Measurements from ENCODE around the gene TEDDM1. TPM values are rescaled to one million over a fixed set of nuclear protein-coding genes. Genes with fewer than 3 reads are reported as not detected.
A peak's percentile ranks its signal among the peaks of the same experiment; 100 is the strongest.

Gene TEDDM1
- polyA plus RNA-seq, 1 donor (not counting 4 experiments of a cell fraction or from before 2014, with no cell fraction given), result not detected

GRCh38 chr1:182404781-182405180 is 4.3 kb upstream of the TEDDM1 start:
- Histone ChIP-seq H3K9ac (ENCODE audit: control insufficient read depth, extremely low read depth, insufficient read depth, low read length) (no peak overlapping the region), H3K9me1 (ENCODE audit: control insufficient read depth, extremely low read depth, insufficient read depth, low read length) (no peaks in the 10 kb centered on the region), H3K9me3 (ENCODE audit: control insufficient read depth, low read depth, low read length) (peaks cover 4% of the 10 kb centered on the region), H3K4me3 (ENCODE audit: control insufficient read depth in 2 of 3, extremely low read depth in 1 of 3, insufficient read depth in 2 of 3, low read depth in 1 of 3, low read length in 3 of 3) (no peak overlapping the region), H3K36me3 (ENCODE audit: control insufficient read depth in 2 of 2, extremely low read depth in 1 of 2, insufficient read depth in 2 of 2, low read length in 2 of 2) (no peaks in the 10 kb centered on the region), H2AFZ (ENCODE audit: control insufficient read depth, low read length) (no peak overlapping the region), H3K4me1 (ENCODE audit: control insufficient read depth, extremely low read depth, insufficient read depth, low read length) (no peaks in the 10 kb centered on the region), H3K79me2 (ENCODE audit: control insufficient read depth, insufficient read depth, low read length) (no peaks in the 10 kb centered on the region), H3K27me3 (ENCODE audit: control insufficient read depth, extremely low read depth, insufficient read depth, low read length) (no peaks in the 10 kb centered on the region), H3K27ac (ENCODE audit: control insufficient read depth, insufficient read depth, low read length) (no peak overlapping the region), H4K20me1 (ENCODE audit: control insufficient read depth, extremely low read depth, insufficient read depth, low read length) (no peaks in the 10 kb centered on the region), H3K4me2 (ENCODE audit: control insufficient read depth, extremely low read depth, insufficient read depth, low read depth, low read length) (no peak overlapping the region)
- TF ChIP-seq CTCF (optimal IDR thresholded peaks at IDR 0.05 in 1 of 3, IDR thresholded peaks at IDR 0.05 in 1 of 3, conservative IDR thresholded peaks at IDR 0.05 in 1 of 3; ENCODE audit: extremely low read depth in 1 of 3, insufficient read depth in 2 of 3, low read length in 3 of 3), result peak in 2 of 3 experiments; percentile 6 to 11
- TF ChIP-seq EZH2 (IDR thresholded peaks at IDR 0.05; ENCODE audit: low read length), result no peak
- dilution Hi-C loops (cut with MboI; ENCODE audit: extremely low pct_ligation_motif_present, low sequenced_read_pairs), result no loop called here
- FAIRE-seq (no peak), DNase-seq (ENCODE audit: low read depth, low spot score) (no peak)

GRCh38 chr1:182397653-182398393 is 2.6 kb downstream of the TEDDM1 start:
- H3K4me2 ChIP-seq (ENCODE audit: control insufficient read depth, extremely low read depth, insufficient read depth, low read depth, low read length), result no peak overlapping the region
- no peak for DNase-seq (ENCODE audit: low read depth, low spot score)
- FAIRE-seq, result peak; percentile 29

More at GRCh38 chr1:182397653-182398393, 2.6 kb downstream of the TEDDM1 start:
- H3K27ac ChIP-seq (ENCODE audit: control insufficient read depth, insufficient read depth, low read length), result no peak overlapping the region
- no peak overlapping the region for H3K9ac ChIP-seq (ENCODE audit: control insufficient read depth, extremely low read depth, insufficient read depth, low read length)
- H3K9me3 ChIP-seq (ENCODE audit: control insufficient read depth, low read depth, low read length), result no peaks in the 10 kb centered on the region
- H3K4me1 ChIP-seq (ENCODE audit: control insufficient read depth, extremely low read depth, insufficient read depth, low read length), result peaks cover 13% of the 10 kb centered on the region
- no peaks in the 10 kb centered on the region for H3K9me1 ChIP-seq (ENCODE audit: control insufficient read depth, extremely low read depth, insufficient read depth, low read length)
- H3K4me3 ChIP-seq (ENCODE audit: control insufficient read depth in 2 of 3, extremely low read depth in 1 of 3, insufficient read depth in 2 of 3, low read depth in 1 of 3, low read length in 3 of 3), result no peak overlapping the region
- H3K79me2 ChIP-seq (ENCODE audit: control insufficient read depth, insufficient read depth, low read length), result no peaks in the 10 kb centered on the region
- dilution Hi-C loops (cut with MboI; ENCODE audit: extremely low pct_ligation_motif_present, low sequenced_read_pairs), result no loop called here
- no peak overlapping the region for H2AFZ ChIP-seq (ENCODE audit: control insufficient read depth, low read length)
- TF ChIP-seq CTCF (optimal IDR thresholded peaks at IDR 0.05 in 1 of 3, IDR thresholded peaks at IDR 0.05 in 1 of 3, conservative IDR thresholded peaks at IDR 0.05 in 1 of 3; ENCODE audit: extremely low read depth in 1 of 3, insufficient read depth in 2 of 3, low read length in 3 of 3) (no peak), EZH2 (IDR thresholded peaks at IDR 0.05; ENCODE audit: low read length) (no peak)
- H3K27me3 ChIP-seq (ENCODE audit: control insufficient read depth, extremely low read depth, insufficient read depth, low read length), result no peaks in the 10 kb centered on the region
- H4K20me1 ChIP-seq (ENCODE audit: control insufficient read depth, extremely low read depth, insufficient read depth, low read length), result no peaks in the 10 kb centered on the region
- no peaks in the 10 kb centered on the region for H3K36me3 ChIP-seq (ENCODE audit: control insufficient read depth in 2 of 2, extremely low read depth in 1 of 2, insufficient read depth in 2 of 2, low read length in 2 of 2)
